ENCODE measurements around the gene PRKAR1B. TPM values are rescaled to one million over a fixed set of nuclear protein-coding genes. Genes with fewer than 3 reads are reported as not detected.
A peak's percentile ranks its signal among the peaks of the same experiment; 100 is the strongest.

The PRKAR1B gene
- total RNA-seq (2014; rRNA removed; shearing (Covaris generic)), result 6.9 and 9.0 TPM in 2 replicates

GRCh38 chr7:727104-727805 is at the start of gene PRKAR1B:
Gene PRKAR1B (minus strand): TSS chr7:727281. CDS start chr7:711505, 15,776 bp downstream.
- no peaks in the 10 kb centered on the region for H3K36me3 ChIP-seq
- DNase-seq, result peak in 1 of 2 experiments; percentile 28
- no peaks in the 10 kb centered on the region for H3K27me3 ChIP-seq
- H3K4me3 ChIP-seq, result peak within 1 kb of the TSS; percentile 92
- peaks cover 5% of the 10 kb centered on the region; the same call in 1 of the 2 replicates for H3K4me1 ChIP-seq
- H3K9me3 ChIP-seq (replicated peaks), result no peaks in the 10 kb centered on the region
- H3K27ac ChIP-seq, result peak within 1 kb of the TSS; percentile 52

GRCh38 chr7:776381-776780 is 49.3 kb upstream of the PRKAR1B start:
- H3K9me3 ChIP-seq (replicated peaks), result no peaks in the 10 kb centered on the region
- no peak for DNase-seq
- no peaks in the 10 kb centered on the region; the same call in 1 of the 2 replicates for H3K36me3 ChIP-seq
- no peaks in the 10 kb centered on the region for H3K4me1 ChIP-seq
- no peak overlapping the region for H3K4me3 ChIP-seq
- no peak overlapping the region for H3K27ac ChIP-seq
- H3K27me3 ChIP-seq, result no peaks in the 10 kb centered on the region

- no peaks in the 10 kb centered on the region for H3K27me3 ChIP-seq
- H3K4me3 ChIP-seq, result no peak overlapping the region
- no peak overlapping the region for H3K27ac ChIP-seq
- H3K9me3 ChIP-seq (replicated peaks), result no peaks in the 10 kb centered on the region
- no peaks in the 10 kb centered on the region; the same call in 1 of the 2 replicates for H3K36me3 ChIP-seq
- no peaks in the 10 kb centered on the region for H3K4me1 ChIP-seq
- DNase-seq, result peak in 1 of 2 experiments; percentile 34
These were observed 47.4 kb upstream of the PRKAR1B start for GRCh38 chr7:774161-775109.

DNA sequence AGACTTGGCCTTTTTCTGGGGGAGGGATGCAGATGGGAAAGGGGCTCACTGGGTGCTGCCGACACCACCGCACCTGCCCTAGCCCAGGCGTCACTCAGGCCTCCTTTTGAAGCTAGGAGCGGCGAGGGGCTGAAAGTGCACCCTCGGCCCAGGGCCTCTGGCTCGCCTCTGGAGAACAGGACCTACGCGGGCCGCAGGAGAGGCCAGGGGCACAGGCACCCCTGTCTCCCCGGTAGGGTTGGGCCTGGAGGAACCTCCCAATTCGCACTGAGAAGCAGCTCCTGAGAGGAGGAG is 46.5 kb upstream of the PRKAR1B start:
- no peak for DNase-seq
- no peaks in the 10 kb centered on the region for H3K4me1 ChIP-seq
- H3K27me3 ChIP-seq, result no peaks in the 10 kb centered on the region
- no peaks in the 10 kb centered on the region; the same call in 1 of the 2 replicates for H3K36me3 ChIP-seq
- H3K4me3 ChIP-seq, result no peak overlapping the region
- no peak overlapping the region for H3K27ac ChIP-seq
- H3K9me3 ChIP-seq (replicated peaks), result no peaks in the 10 kb centered on the region

- H3K27ac ChIP-seq, result no peak overlapping the region
These were observed 46.0 kb upstream of the PRKAR1B start for GRCh38 chr7:772861-773621.

GRCh38 chr7:772392-772791 is 45.3 kb upstream of the PRKAR1B start:
- H3K4me1 ChIP-seq, result no peaks in the 10 kb centered on the region
- DNase-seq, result no peak
- no peaks in the 10 kb centered on the region for H3K27me3 ChIP-seq
- no peaks in the 10 kb centered on the region for H3K9me3 ChIP-seq (replicated peaks)
- H3K4me3 ChIP-seq, result no peak overlapping the region
- no peak overlapping the region for H3K27ac ChIP-seq
- H3K36me3 ChIP-seq, result no peaks in the 10 kb centered on the region; the same call in 1 of the 2 replicates

More at GRCh38 chr7:772861-773621, 46.0 kb upstream of the PRKAR1B start:
- H3K4me1 ChIP-seq, result no peaks in the 10 kb centered on the region
- no peaks in the 10 kb centered on the region for H3K27me3 ChIP-seq
- no peak overlapping the region for H3K4me3 ChIP-seq
- H3K9me3 ChIP-seq (replicated peaks), result no peaks in the 10 kb centered on the region
- DNase-seq, result no peak
- H3K36me3 ChIP-seq, result no peaks in the 10 kb centered on the region; the same call in 1 of the 2 replicates

- no peak for DNase-seq
- H3K36me3 ChIP-seq, result no peaks in the 10 kb centered on the region; the same call in 1 of the 2 replicates
- H3K27ac ChIP-seq, result no peak overlapping the region
- H3K27me3 ChIP-seq, result no peaks in the 10 kb centered on the region
- no peaks in the 10 kb centered on the region for H3K9me3 ChIP-seq (replicated peaks)
- H3K4me3 ChIP-seq, result no peak overlapping the region
- no peaks in the 10 kb centered on the region for H3K4me1 ChIP-seq
These were observed 44.9 kb upstream of the PRKAR1B start for GRCh38 chr7:772005-772294.

DNA sequence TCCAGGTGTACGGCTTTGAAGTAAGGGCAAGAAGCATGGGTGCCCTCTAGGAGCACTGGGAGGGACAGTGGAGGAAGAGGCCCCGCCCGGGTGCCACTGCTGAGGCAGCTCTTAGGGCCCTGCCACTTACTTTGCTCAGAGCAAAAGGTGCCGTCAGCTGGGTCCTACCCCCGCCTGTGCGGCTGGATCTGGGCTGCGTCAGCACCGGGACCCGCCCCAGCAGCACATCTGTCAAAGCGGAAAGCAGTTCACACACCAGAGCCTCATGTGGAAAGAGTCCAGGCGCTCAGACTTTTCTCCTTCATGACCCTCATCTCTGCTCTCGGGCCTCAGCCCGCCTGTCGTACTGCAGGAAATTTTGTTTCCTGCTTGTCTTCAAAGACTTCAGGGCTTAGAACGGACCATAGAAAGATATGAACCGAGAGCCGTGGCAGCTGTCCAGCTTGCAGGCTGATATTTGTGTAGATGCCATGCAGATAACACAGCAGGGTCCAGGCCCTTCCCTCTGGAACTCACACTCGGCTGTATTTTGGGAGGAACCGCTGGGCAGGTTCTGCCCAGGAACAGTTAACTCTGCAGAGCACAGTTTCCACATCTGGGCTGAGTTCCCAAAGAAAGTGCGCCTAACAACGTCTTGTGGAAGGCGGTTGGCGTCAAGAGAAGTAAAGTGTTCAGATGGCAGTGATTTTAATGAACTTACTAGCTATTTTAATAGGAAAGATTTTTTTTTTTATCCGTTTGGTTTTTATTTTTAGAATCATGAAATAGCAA is 44.3 kb upstream of the PRKAR1B start:
- Histone ChIP-seq H3K36me3 (no peaks in the 10 kb centered on the region; the same call in 1 of the 2 replicates), H3K4me1 (no peaks in the 10 kb centered on the region), H3K4me3 (no peak overlapping the region), H3K9me3 (replicated peaks) (no peaks in the 10 kb centered on the region), H3K27ac (no peak overlapping the region), H3K27me3 (no peaks in the 10 kb centered on the region)
- DNase-seq, result no peak

DNA sequence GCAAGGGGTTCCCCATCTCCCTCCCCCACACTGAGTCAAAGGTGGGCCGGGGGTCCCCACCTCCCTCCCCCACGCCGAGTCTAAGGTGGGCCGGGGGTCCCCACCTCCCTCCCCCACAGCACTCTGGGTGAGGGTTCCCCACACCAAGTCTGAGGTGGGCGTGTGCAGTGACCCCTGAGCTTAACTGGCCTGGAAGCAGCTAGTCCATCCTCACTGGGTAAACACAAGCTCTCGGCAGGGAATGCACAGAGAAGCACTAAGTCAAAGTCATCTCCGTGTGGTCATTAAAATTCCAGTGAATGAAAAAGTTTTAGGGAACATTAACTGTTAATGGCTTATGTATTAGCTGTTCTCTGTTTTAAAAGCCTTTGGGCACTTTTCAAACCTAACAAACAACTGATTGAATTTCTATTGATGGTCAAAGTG is 43.7 kb upstream of the PRKAR1B start:
- DNase-seq, result no peak
- no peak overlapping the region for H3K27ac ChIP-seq
- no peaks in the 10 kb centered on the region; the same call in 1 of the 2 replicates for H3K36me3 ChIP-seq
- no peaks in the 10 kb centered on the region for H3K27me3 ChIP-seq
- no peaks in the 10 kb centered on the region for H3K9me3 ChIP-seq (replicated peaks)
- no peak overlapping the region for H3K4me3 ChIP-seq
- H3K4me1 ChIP-seq, result no peaks in the 10 kb centered on the region

- no peaks in the 10 kb centered on the region for H3K27me3 ChIP-seq
- no peaks in the 10 kb centered on the region for H3K4me1 ChIP-seq
- H3K36me3 ChIP-seq, result peaks cover 3% of the 10 kb centered on the region; the same call in 1 of the 2 replicates
- no peak overlapping the region for H3K27ac ChIP-seq
- DNase-seq, result no peak
- H3K4me3 ChIP-seq, result no peak overlapping the region
- H3K9me3 ChIP-seq (replicated peaks), result no peaks in the 10 kb centered on the region
These were observed 43.3 kb upstream of the PRKAR1B start for GRCh38 chr7:770336-770735.

- Histone ChIP-seq H3K4me1 (no peaks in the 10 kb centered on the region), H3K9me3 (replicated peaks) (no peaks in the 10 kb centered on the region), H3K4me3 (no peak overlapping the region), H3K27ac (no peak overlapping the region), H3K36me3 (peaks cover 5% of the 10 kb centered on the region; the same call in 1 of the 2 replicates), H3K27me3 (no peaks in the 10 kb centered on the region)
- no peak for DNase-seq
These were observed 41.9 kb upstream of the PRKAR1B start for GRCh38 chr7:768881-769504.

GRCh38 chr7:767941-768731 is 41.1 kb upstream of the PRKAR1B start:
- H3K27ac ChIP-seq, result no peak overlapping the region
- no peaks in the 10 kb centered on the region for H3K4me1 ChIP-seq
- no peaks in the 10 kb centered on the region for H3K9me3 ChIP-seq (replicated peaks)
- peaks cover 5% of the 10 kb centered on the region; the same call in 1 of the 2 replicates for H3K36me3 ChIP-seq
- H3K27me3 ChIP-seq, result no peaks in the 10 kb centered on the region
- no peak for DNase-seq
- no peak overlapping the region for H3K4me3 ChIP-seq

GRCh38 chr7:767580-767940 is 40.5 kb upstream of the PRKAR1B start:
- Histone ChIP-seq H3K4me3 (no peak overlapping the region), H3K36me3 (peaks cover 5% of the 10 kb centered on the region; the same call in 1 of the 2 replicates), H3K27ac (no peak overlapping the region)

More at GRCh38 chr7:767580-767940, 40.5 kb upstream of the PRKAR1B start:
- Histone ChIP-seq H3K27me3 (no peaks in the 10 kb centered on the region), H3K4me1 (no peaks in the 10 kb centered on the region), H3K9me3 (replicated peaks) (no peaks in the 10 kb centered on the region)
- DNase-seq, result no peak

Measured in SJCRH30 (cell line).